ENCODE data around the gene FBXO46. TPM values are rescaled to one million over a fixed set of nuclear protein-coding genes. Genes with fewer than 3 reads are reported as not detected.

FBXO46 gene
- polyA plus RNA-seq, 2 of the 4 experiments (the other 2 are of a cell fraction): 4.9 to 12.7 TPM

GRCh38 chr19:45663800-45664199 lies 66.9 kb downstream of the FBXO46 start (continued):
- no peak for TF ChIP-seq HES2 (IDR thresholded peaks at IDR 0.05)
- TF ChIP-seq HDAC2 (IDR thresholded peaks at IDR 0.05): no peak
- TF ChIP-seq NR3C1 (IDR thresholded peaks at IDR 0.05): no peak
- no peak for TF ChIP-seq REST (IDR thresholded peaks at IDR 0.05)
- TF ChIP-seq RNF2 (IDR thresholded peaks at IDR 0.05; ENCODE audit: borderline replicate concordance, low read depth): no peak
- no peak for TF ChIP-seq EHMT2 (IDR thresholded peaks at IDR 0.05; ENCODE audit: low read depth)
- TF ChIP-seq MAZ (IDR thresholded peaks at IDR 0.05; ENCODE audit: borderline replicate concordance, low read depth, low read length): no peak
- TF ChIP-seq RFX5 (IDR thresholded peaks at IDR 0.05): no peak

GRCh38 chr19:45660636-45661035 lies 70.1 kb downstream of the FBXO46 start:
- Histone ChIP-seq H3K9me3 (no peaks in the 10 kb centered on the region), H3K4me1 (no peaks in the 10 kb centered on the region), H3K27ac (no peak overlapping the region), H3K4me3 (no peak overlapping the region), H3K4me2 (no peak overlapping the region)
- CTCF ChIA-PET: interaction anchor here (0.7 to 2.5 kb wide), 8 partner anchors 10 to 349 kb away, joined by 3 to 14 read pairs (median 4); no protein-coding TSS in a partner anchor
- ATAC-seq: peak; percentile 39 to 48; a peak in 4 of 6 replicates
- 46% methylated on average over 8 of the region's 8 CpGs for WGBS (ENCODE audit: missing lambda C conversion rate)
- POLR2A ChIA-PET: no interaction called here
- FAIRE-seq: no peak
- DNase-seq (ENCODE audit: low read depth in 1 of 2, low spot score in 1 of 2): no peak
- TF ChIP-seq ELK1 (IDR thresholded peaks at IDR 0.05; ENCODE audit: low read depth, low read length) (no peak), MAFK (IDR thresholded peaks at IDR 0.05; ENCODE audit: partially characterized antibody) (no peak), BHLHE40 (IDR thresholded peaks at IDR 0.05; ENCODE audit: low read depth, low read length) (no peak), CBX8 (IDR thresholded peaks at IDR 0.05) (no peak), GATA3 (IDR thresholded peaks at IDR 0.05; ENCODE audit: borderline replicate concordance) (no peak), JUN (IDR thresholded peaks at IDR 0.05) (no peak), NFE2L2 (conservative IDR thresholded peaks at IDR 0.05; ENCODE audit: low read length) (no peak), SREBF2 (IDR thresholded peaks at IDR 0.05) (no peak), PBX3 (IDR thresholded peaks at IDR 0.05) (no peak)

Small RNA genes lying within 50 kb of the gene (small RNA-seq; reads per million reads assigned to genes)
- gene MIR642A: 0 to 2.8 (median 0) reads per million in 6 experiments

Other genes starting within 250 kb of the FBXO46 start
- gene RTN2, start 233.8 kb downstream of the FBXO46 start, polyA plus RNA-seq (2011; rRNA removed): 4.7 and 5.3 TPM in 2 replicates
- gene RTN2, start 233.8 kb downstream of the FBXO46 start, polyA plus RNA-seq (2017; fragmentation: RNase III; extraction: RNeasy Plus Mini Kit Qiagen cat#74134 plus additional on column Dnase treatment): 6.3 to 9.0 TPM (median 8.1 TPM) in 3 replicates
- 9.2 and 9.8 TPM in 2 replicates for gene PPM1N, start 232.5 kb downstream of the FBXO46 start, polyA plus RNA-seq (2011; rRNA removed)
- gene PPM1N, start 232.5 kb downstream of the FBXO46 start, polyA plus RNA-seq (2017; fragmentation: RNase III; extraction: RNeasy Plus Mini Kit Qiagen cat#74134 plus additional on column Dnase treatment): 6.6 to 11.2 TPM (median 10.5 TPM) in 3 replicates
- 59.1 and 64.5 TPM in 2 replicates for gene VASP, start 223.4 kb downstream of the FBXO46 start, polyA plus RNA-seq (2011; rRNA removed)
- 83.8 to 94.6 TPM (median 94.3 TPM) in 3 replicates for gene VASP, start 223.4 kb downstream of the FBXO46 start, polyA plus RNA-seq (2017; fragmentation: RNase III; extraction: RNeasy Plus Mini Kit Qiagen cat#74134 plus additional on column Dnase treatment)
- gene OPA3, start 146.1 kb downstream of the FBXO46 start, polyA plus RNA-seq (2011; rRNA removed): 21.8 and 29.1 TPM in 2 replicates
- gene OPA3, start 146.1 kb downstream of the FBXO46 start, polyA plus RNA-seq (2017; fragmentation: RNase III; extraction: RNeasy Plus Mini Kit Qiagen cat#74134 plus additional on column Dnase treatment): 13.8 to 15.9 TPM (median 15.6 TPM) in 3 replicates
- gene GPR4, start 128.7 kb downstream of the FBXO46 start, polyA plus RNA-seq (2011; rRNA removed): 0.10 TPM in 1 of 2 replicates, not detected in the other
- gene GPR4, start 128.7 kb downstream of the FBXO46 start, polyA plus RNA-seq (2017; fragmentation: RNase III; extraction: RNeasy Plus Mini Kit Qiagen cat#74134 plus additional on column Dnase treatment): 0.03 to 0.12 TPM (median 0.04 TPM) in 3 replicates
- 19.9 and 22.7 TPM in 2 replicates for gene EML2, start 91.5 kb downstream of the FBXO46 start, polyA plus RNA-seq (2011; rRNA removed)
- 25.9 to 30.6 TPM (median 29.0 TPM) in 3 replicates for gene EML2, start 91.5 kb downstream of the FBXO46 start, polyA plus RNA-seq (2017; fragmentation: RNase III; extraction: RNeasy Plus Mini Kit Qiagen cat#74134 plus additional on column Dnase treatment)
- gene GIPR, start 62.7 kb downstream of the FBXO46 start, polyA plus RNA-seq (2011; rRNA removed): 0.83 and 1.2 TPM in 2 replicates
- 0.96 to 1.6 TPM (median 1.4 TPM) in 3 replicates for gene GIPR, start 62.7 kb downstream of the FBXO46 start, polyA plus RNA-seq (2017; fragmentation: RNase III; extraction: RNeasy Plus Mini Kit Qiagen cat#74134 plus additional on column Dnase treatment)
- 974 and 1,002 TPM in 2 replicates for gene SNRPD2, start 38.9 kb downstream of the FBXO46 start, polyA plus RNA-seq (2011; rRNA removed)
- 785 to 834 TPM (median 811 TPM) in 3 replicates for gene SNRPD2, start 38.9 kb downstream of the FBXO46 start, polyA plus RNA-seq (2017; fragmentation: RNase III; extraction: RNeasy Plus Mini Kit Qiagen cat#74134 plus additional on column Dnase treatment)
- gene QPCTL, start 38.2 kb downstream of the FBXO46 start, polyA plus RNA-seq (2011; rRNA removed): 9.4 and 10.3 TPM in 2 replicates
- gene QPCTL, start 38.2 kb downstream of the FBXO46 start, polyA plus RNA-seq (2017; fragmentation: RNase III; extraction: RNeasy Plus Mini Kit Qiagen cat#74134 plus additional on column Dnase treatment): 6.7 to 10.4 TPM (median 8.4 TPM) in 3 replicates
- gene MEIOSIN, start 2.5 kb upstream of the FBXO46 start, polyA plus RNA-seq (2011; rRNA removed): 0.05 TPM in 1 of 2 replicates, not detected in the other
- gene MEIOSIN, start 2.5 kb upstream of the FBXO46 start, polyA plus RNA-seq (2017; fragmentation: RNase III; extraction: RNeasy Plus Mini Kit Qiagen cat#74134 plus additional on column Dnase treatment): 0.04 TPM in 1 of 3 replicates, not detected in the others
- 8.9 and 10.0 TPM in 2 replicates for gene SIX5, start 38.4 kb upstream of the FBXO46 start, polyA plus RNA-seq (2011; rRNA removed)
- 19.6 to 24.7 TPM (median 24.7 TPM) in 3 replicates for gene SIX5, start 38.4 kb upstream of the FBXO46 start, polyA plus RNA-seq (2017; fragmentation: RNase III; extraction: RNeasy Plus Mini Kit Qiagen cat#74134 plus additional on column Dnase treatment)
- 12.5 and 21.6 TPM in 2 replicates for gene DMPK, start 51.6 kb upstream of the FBXO46 start, polyA plus RNA-seq (2011; rRNA removed)
- gene DMPK, start 51.6 kb upstream of the FBXO46 start, polyA plus RNA-seq (2017; fragmentation: RNase III; extraction: RNeasy Plus Mini Kit Qiagen cat#74134 plus additional on column Dnase treatment): 46.3 to 57.5 TPM (median 56.6 TPM) in 3 replicates
- 17.1 and 17.5 TPM in 2 replicates for gene DMWD, start 61.9 kb upstream of the FBXO46 start, polyA plus RNA-seq (2011; rRNA removed)
- 29.9 to 31.3 TPM (median 29.9 TPM) in 3 replicates for gene DMWD, start 61.9 kb upstream of the FBXO46 start, polyA plus RNA-seq (2017; fragmentation: RNase III; extraction: RNeasy Plus Mini Kit Qiagen cat#74134 plus additional on column Dnase treatment)
- 0.04 TPM in 1 of 2 replicates, not detected in the other for gene RSPH6A, start 84.4 kb upstream of the FBXO46 start, polyA plus RNA-seq (2011; rRNA removed)
- 0.04 TPM in 1 of 3 replicates, not detected in the others for gene RSPH6A, start 84.4 kb upstream of the FBXO46 start, polyA plus RNA-seq (2017; fragmentation: RNase III; extraction: RNeasy Plus Mini Kit Qiagen cat#74134 plus additional on column Dnase treatment)
- gene SYMPK, start 132.3 kb upstream of the FBXO46 start, polyA plus RNA-seq (2011; rRNA removed): 92.6 and 105 TPM in 2 replicates
- gene SYMPK, start 132.3 kb upstream of the FBXO46 start, polyA plus RNA-seq (2017; fragmentation: RNase III; extraction: RNeasy Plus Mini Kit Qiagen cat#74134 plus additional on column Dnase treatment): 57.8 to 61.9 TPM (median 58.1 TPM) in 3 replicates
- gene FOXA3, start 133.4 kb upstream of the FBXO46 start, polyA plus RNA-seq (2011; rRNA removed): 5.3 and 6.5 TPM in 2 replicates
- 1.2 to 1.6 TPM (median 1.3 TPM) in 3 replicates for gene FOXA3, start 133.4 kb upstream of the FBXO46 start, polyA plus RNA-seq (2017; fragmentation: RNase III; extraction: RNeasy Plus Mini Kit Qiagen cat#74134 plus additional on column Dnase treatment)
- gene IRF2BP1, start 155.2 kb upstream of the FBXO46 start, polyA plus RNA-seq (2011; rRNA removed): 9.5 and 10.9 TPM in 2 replicates
- 20.1 to 23.1 TPM (median 21.3 TPM) in 3 replicates for gene IRF2BP1, start 155.2 kb upstream of the FBXO46 start, polyA plus RNA-seq (2017; fragmentation: RNase III; extraction: RNeasy Plus Mini Kit Qiagen cat#74134 plus additional on column Dnase treatment)
- gene MYPOP, start 171.7 kb upstream of the FBXO46 start, polyA plus RNA-seq (2011; rRNA removed): 2.1 and 3.4 TPM in 2 replicates
- 7.9 to 10.6 TPM (median 10.5 TPM) in 3 replicates for gene MYPOP, start 171.7 kb upstream of the FBXO46 start, polyA plus RNA-seq (2017; fragmentation: RNase III; extraction: RNeasy Plus Mini Kit Qiagen cat#74134 plus additional on column Dnase treatment)
- not detected in 2 replicates for gene NANOS2, start 183.9 kb upstream of the FBXO46 start, polyA plus RNA-seq (2011; rRNA removed)
- not detected in 3 replicates for gene NANOS2, start 183.9 kb upstream of the FBXO46 start, polyA plus RNA-seq (2017; fragmentation: RNase III; extraction: RNeasy Plus Mini Kit Qiagen cat#74134 plus additional on column Dnase treatment)
- 0.06 and 0.17 TPM in 2 replicates for gene NOVA2, start 243.0 kb upstream of the FBXO46 start, polyA plus RNA-seq (2011; rRNA removed)
- gene NOVA2, start 243.0 kb upstream of the FBXO46 start, polyA plus RNA-seq (2017; fragmentation: RNase III; extraction: RNeasy Plus Mini Kit Qiagen cat#74134 plus additional on column Dnase treatment): 0.13 to 0.30 TPM (median 0.24 TPM) in 3 replicates